SJSA1 (cell line): Measurements from ENCODE around the gene CELF3. TPM values are rescaled to one million over a fixed set of nuclear protein-coding genes. Genes with fewer than 3 reads are reported as not detected.

Experiments used
- DNase-seq, 2 experiments: peaks; one replicate each; pipeline ENCODE4 v3.0.0-alpha.2; 2015 to 2020; ENCODE audit warnings: low spot score in 2 of 2, low read depth in 1 of 2
- H3K27ac ChIP-seq: fragments of 250-450 bp; sonication (Bioruptor Pico); 2 replicates; pipeline ENCODE4 v1.5.1; 2020; ENCODE audit warnings: mild to moderate bottlenecking, moderate library complexity
- H3K27me3 ChIP-seq: fragments of 250-450 bp; sonication (Bioruptor Pico); replicated peaks from 2 replicates; pipeline ENCODE4 v1.5.1; 2020; ENCODE audit warnings: mild to moderate bottlenecking, moderate library complexity
- H3K36me3 ChIP-seq: fragments of 250-450 bp; sonication (Bioruptor Pico); 2 replicates; pipeline ENCODE4 v1.5.1; 2020; ENCODE audit warnings: mild to moderate bottlenecking
- H3K4me1 ChIP-seq: fragments of 250-450 bp; sonication (Bioruptor Pico); replicated peaks from 2 replicates; pipeline ENCODE4 v1.6.1; 2021; ENCODE audit warnings: mild to moderate bottlenecking
- H3K4me3 ChIP-seq: fragments of 250-450 bp; sonication (Bioruptor Pico); 2 replicates; pipeline ENCODE4 v1.5.1; 2020; ENCODE audit warnings: mild to moderate bottlenecking
- H3K9me3 ChIP-seq: fragments of 250-450 bp; sonication (Bioruptor Pico); replicated peaks from 2 replicates; pipeline ENCODE4 v1.5.1; 2020; ENCODE audit warnings: mild to moderate bottlenecking
- total RNA-seq: library from RNA; depleted of rRNA; stranded (reverse); fragments of >200 nt; shearing (Covaris generic); gene quantifications from 2 replicates; pipeline ENCODE4 v1.2.3, GENCODE V29; 2014

The CELF3 gene
- total RNA-seq, 1 experiment from 2014 or later = not detected

DNA sequence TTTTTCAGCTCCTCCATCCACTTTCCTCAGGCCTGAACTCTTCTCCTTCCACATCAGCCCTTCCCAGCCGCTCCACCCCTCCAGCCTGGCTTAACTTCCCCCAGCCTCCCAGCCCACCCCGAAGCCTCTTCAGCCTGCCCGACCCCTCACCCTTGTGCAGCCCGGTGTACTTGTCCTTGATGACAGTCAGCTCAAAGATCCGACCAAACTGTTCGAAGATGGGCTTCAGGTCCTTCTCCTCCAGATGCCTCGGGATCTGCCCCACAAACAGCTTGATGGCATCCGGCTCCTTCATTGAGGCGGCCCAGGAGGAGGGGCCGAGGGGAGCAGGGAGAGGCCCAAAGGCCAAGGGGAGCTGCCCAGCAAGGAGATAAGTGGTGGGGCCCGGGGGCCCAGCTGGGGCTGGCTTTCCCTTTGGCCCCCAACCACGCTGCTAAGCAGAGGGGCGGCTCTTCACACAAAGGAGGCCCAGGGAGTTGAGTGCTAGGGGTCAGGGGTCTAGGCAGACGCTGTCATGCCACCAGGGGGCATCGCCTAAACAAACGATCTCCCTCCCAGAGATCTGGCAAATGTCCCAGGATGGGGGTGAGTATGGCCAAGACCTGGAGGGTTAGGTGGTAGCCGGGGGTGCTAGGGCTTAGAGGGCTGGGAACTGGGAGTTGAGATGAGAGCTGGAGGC, 738 bp downstream of the CELF3 start:
- Histone ChIP-seq H3K27ac (no peak overlapping the region), H3K27me3 (peaks cover 29% of the 10 kb centered on the region), H3K9me3 (no peaks in the 10 kb centered on the region; the same call in 1 of the 2 replicates), H3K36me3 (no peaks in the 10 kb centered on the region), H3K4me1 (no peaks in the 10 kb centered on the region), H3K4me3 (no peak overlapping the region)
- no peak for DNase-seq

DNA sequence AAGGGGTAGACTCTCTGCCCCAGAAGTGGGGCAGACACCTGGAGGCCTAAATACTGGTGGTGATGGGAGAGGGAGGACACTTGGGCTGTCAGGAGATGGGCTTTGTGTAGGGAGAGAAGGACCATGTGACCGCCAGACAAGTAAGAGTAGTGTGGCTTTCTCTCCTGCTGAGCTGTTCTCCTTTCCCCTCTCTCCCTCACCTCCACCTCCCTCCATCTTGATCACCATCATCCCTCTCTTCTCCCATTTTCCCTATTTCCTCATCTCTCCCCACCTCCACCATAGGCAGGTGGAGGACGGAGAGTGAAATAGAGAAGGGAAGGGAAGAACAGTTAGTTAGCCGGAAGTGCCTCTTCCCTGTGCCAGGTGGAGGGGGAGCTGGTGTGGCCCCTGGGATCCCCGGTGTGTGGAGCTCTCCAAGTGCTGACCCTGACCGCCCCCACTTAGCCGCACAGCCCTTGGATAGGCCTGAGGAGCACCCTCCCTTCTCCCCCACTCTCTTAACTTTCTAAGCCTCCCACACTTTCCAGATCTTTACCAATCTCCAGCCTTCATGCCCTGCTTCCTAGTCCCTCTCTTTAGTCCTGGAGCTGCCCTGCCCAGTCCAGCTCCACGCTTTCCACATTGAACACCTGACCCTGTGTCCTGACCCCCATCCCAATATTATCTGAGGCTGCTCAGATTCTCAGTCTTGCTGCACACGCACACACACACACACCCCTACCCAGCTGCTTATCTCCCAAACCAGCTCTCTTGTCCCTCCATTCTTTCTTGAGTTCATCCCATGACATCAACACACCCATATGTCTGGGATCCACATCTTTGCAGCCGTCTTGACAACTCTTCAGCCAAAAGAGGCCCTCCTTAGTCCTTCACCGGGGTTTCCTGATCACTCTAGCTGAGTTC, 1.5 kb downstream of the CELF3 start:
- Histone ChIP-seq H3K27ac (no peak overlapping the region), H3K4me3 (no peak overlapping the region), H3K4me1 (no peaks in the 10 kb centered on the region), H3K27me3 (peaks cover 29% of the 10 kb centered on the region), H3K36me3 (no peaks in the 10 kb centered on the region), H3K9me3 (no peaks in the 10 kb centered on the region; the same call in 1 of the 2 replicates)
- no peak for DNase-seq

DNA sequence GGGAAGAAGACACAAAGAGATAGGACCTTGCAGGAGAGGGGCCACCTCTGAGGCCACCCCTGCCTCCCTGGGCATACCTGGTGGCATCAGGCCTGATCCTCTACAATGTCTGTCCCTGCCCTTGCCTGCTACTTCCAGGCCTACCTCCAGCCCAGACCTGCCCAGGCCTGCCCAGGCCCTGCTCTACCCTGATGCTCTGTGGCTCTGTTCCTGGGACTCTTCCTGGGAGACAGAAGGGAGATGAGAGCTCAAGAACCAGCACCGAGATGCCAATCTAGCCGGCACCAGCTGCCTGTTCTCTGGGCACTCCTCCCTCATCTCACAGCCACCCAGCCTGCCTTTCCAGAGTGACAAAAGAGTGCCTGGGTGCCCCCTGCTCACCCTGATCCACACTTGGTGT, 2.7 kb downstream of the CELF3 start:
- no peaks in the 10 kb centered on the region for H3K36me3 ChIP-seq
- H3K9me3 ChIP-seq = no peaks in the 10 kb centered on the region
- no peaks in the 10 kb centered on the region for H3K4me1 ChIP-seq
- no peak overlapping the region for H3K4me3 ChIP-seq
- H3K27me3 ChIP-seq = peaks cover 22% of the 10 kb centered on the region
- H3K27ac ChIP-seq = no peak overlapping the region
- no peak for DNase-seq

DNA sequence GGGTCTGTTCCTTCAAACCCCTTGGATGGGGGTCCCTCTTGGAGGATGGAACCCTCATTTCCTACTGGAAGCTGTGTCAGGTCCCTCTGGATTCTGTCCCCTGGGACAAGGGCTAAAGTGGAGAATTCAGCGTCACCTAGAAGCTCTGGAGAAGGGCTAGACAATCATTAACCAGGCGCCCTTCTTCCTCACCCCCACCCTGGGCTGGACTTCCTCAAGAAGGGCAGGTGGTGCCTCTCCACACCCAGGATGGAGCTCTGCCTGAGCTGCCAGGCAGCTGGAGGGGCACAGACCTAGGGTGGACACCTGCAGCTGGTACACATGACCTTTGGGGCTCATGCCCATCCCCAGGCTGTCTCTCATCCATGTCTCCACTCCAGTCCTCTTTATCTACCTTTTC, 3.6 kb downstream of the CELF3 start:
- Histone ChIP-seq H3K27me3 (peaks cover 22% of the 10 kb centered on the region), H3K4me1 (no peaks in the 10 kb centered on the region), H3K9me3 (no peaks in the 10 kb centered on the region), H3K4me3 (no peak overlapping the region), H3K27ac (no peak overlapping the region), H3K36me3 (no peaks in the 10 kb centered on the region)
- no peak for DNase-seq

DNA sequence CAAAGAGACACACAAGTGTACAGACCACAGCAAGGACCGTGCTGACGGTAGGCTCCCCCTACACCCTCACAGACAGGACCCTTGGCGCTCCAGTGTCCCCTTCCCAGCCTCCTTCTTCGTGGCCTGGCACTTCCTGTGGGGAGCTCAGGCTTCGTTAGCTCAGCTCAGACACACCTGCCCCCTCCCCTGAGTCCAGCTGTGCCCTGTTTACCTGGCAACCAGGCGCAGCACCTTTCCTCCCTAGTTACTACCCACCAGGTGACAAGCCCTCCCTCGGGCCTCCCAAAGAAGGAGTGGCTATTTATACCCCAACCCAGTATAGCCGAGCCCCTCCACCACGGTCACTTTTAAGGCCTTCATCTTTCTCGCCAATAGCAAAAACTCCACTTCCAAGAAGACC, 4.7 kb downstream of the CELF3 start:
- Histone ChIP-seq H3K4me3 (no peak overlapping the region), H3K36me3 (no peaks in the 10 kb centered on the region), H3K27ac (no peak overlapping the region), H3K9me3 (no peaks in the 10 kb centered on the region), H3K4me1 (no peaks in the 10 kb centered on the region), H3K27me3 (peaks cover 11% of the 10 kb centered on the region)
- DNase-seq = no peak

DNA sequence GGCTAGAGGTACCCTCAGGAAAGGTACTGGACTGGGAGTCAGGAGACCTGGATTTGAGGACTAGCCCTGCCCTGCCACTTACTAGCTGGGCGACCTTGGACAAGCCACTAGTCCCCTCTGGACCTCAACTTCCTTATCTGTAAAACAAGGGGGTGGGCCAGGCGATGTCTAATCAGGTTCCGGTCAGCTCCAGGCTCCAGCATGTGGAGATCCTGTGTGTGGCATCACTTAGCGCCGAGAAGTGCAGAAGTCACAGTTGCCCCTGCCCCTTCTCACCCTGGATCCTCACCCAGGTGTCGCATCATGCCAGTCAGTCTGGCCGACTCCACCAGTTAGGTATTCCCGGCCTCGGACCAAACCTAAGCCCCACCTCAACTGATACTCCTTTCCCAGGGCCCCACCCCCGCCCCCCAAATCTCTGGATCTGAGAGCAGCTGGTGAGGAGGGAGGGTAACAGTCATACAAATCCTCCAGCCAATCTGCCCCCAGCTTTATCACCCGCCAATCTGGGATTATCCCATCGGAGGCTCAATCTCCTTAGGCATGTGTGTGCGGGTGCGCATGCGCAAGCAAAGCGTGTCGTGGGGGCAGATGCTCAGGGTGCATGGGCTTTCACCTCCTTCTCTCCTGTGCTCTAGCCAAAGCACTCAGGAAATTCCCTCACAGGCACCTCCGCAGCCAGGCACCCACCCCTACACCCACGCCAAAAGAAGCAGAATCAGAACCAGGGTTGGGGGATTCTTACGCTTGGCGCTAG, 5.4 kb downstream of the CELF3 start:
- Histone ChIP-seq H3K9me3 (no peaks in the 10 kb centered on the region), H3K27ac (no peak overlapping the region), H3K4me3 (no peak overlapping the region), H3K27me3 (0 out of 2 replicates have a peak, but pooled peaks cover 7% of the 10 kb centered on the region), H3K4me1 (no peaks in the 10 kb centered on the region), H3K36me3 (no peaks in the 10 kb centered on the region)
- DNase-seq = no peak

DNA sequence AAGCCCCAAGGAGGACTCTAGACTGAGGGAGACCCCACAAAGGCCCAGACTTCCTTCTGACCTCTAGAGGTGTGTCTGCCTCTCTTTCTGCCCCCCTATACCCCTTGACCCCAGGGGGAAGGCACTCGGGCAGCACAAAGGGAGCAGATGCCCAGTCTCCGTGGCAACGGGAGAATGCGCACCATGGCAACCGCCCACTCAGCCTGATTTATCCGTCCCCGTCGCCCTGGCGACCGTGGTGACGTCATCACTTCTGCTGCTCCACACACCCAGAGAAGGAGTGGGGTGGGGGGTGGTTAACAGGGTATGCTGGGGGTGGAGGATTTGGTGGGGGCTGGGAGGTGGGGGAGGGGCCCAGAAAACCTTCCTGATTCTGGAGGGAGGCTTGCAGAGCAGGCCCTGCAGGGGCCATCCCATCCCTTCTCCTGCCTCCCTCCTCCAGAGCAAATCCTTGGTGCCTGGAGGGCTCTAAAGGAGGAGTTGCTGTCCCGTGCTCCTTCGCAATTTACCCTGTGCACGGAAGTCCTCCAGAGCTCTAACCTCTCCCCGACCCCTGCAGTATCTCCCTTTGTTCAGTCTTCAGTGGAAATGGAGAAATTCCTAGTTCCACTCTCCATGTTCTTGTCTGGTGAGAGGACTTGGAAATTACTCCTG, 6.3 kb downstream of the CELF3 start:
- no peak for DNase-seq
- Histone ChIP-seq H3K27ac (no peak overlapping the region), H3K36me3 (no peaks in the 10 kb centered on the region), H3K4me1 (no peaks in the 10 kb centered on the region), H3K27me3 (0 out of 2 replicates have a peak, but pooled peaks cover 2% of the 10 kb centered on the region), H3K4me3 (no peak overlapping the region), H3K9me3 (no peaks in the 10 kb centered on the region)

DNA sequence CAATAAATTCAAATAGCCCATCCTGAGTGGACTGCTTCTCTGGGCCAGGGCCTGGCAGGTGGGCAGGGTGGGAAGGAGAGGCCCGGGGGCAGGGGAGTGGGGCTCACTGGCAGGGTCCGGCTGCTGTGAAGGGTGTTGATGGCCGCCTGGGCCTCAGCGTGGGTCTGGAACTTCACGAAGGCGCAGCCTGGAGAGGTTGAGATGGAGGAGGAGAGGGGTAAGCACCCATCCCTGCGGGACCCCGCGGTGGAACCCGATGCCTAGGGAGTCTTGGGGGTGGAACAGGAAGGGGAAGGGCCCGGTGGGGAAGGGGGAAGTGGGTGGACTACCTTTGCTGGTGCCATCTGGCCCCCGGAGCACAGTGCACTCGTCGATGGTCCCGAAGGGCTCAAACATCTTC, 7.7 kb downstream of the CELF3 start:
- no peaks in the 10 kb centered on the region for H3K27me3 ChIP-seq
- no peaks in the 10 kb centered on the region for H3K36me3 ChIP-seq
- H3K4me3 ChIP-seq = no peak overlapping the region
- no peaks in the 10 kb centered on the region for H3K4me1 ChIP-seq
- H3K9me3 ChIP-seq = no peaks in the 10 kb centered on the region
- H3K27ac ChIP-seq = no peak overlapping the region
- no peak for DNase-seq

DNA sequence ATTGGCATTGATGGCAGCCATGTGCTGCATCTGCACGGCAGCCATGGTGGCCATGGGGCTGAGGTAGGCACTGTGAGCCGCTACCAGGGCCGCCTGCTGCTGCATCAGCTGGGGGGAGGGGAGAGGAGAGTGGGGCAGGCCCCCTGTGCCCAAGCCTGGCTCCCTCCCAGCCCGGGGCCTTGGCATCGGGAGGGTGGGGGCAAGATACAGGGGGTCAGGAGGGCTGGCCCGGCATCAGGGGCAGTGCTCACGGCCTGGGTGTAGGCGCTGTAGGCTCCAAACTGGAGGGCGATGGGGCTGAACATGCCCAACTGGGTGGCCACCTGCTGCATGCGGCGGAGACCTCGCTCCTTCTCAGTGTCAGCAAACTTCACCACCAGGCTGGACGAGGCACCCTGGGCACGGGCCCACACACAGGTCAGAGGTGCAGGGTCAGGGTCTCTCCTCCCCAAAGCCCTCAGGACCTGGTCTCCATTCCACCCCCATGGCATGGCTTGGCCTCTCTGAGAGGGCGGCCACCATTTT, 9.0 kb downstream of the CELF3 start:
- H3K4me1 ChIP-seq = no peaks in the 10 kb centered on the region
- no peaks in the 10 kb centered on the region for H3K27me3 ChIP-seq
- no peaks in the 10 kb centered on the region for H3K36me3 ChIP-seq
- H3K9me3 ChIP-seq = no peaks in the 10 kb centered on the region
- no peak overlapping the region for H3K27ac ChIP-seq
- no peak overlapping the region for H3K4me3 ChIP-seq
- no peak for DNase-seq

DNA sequence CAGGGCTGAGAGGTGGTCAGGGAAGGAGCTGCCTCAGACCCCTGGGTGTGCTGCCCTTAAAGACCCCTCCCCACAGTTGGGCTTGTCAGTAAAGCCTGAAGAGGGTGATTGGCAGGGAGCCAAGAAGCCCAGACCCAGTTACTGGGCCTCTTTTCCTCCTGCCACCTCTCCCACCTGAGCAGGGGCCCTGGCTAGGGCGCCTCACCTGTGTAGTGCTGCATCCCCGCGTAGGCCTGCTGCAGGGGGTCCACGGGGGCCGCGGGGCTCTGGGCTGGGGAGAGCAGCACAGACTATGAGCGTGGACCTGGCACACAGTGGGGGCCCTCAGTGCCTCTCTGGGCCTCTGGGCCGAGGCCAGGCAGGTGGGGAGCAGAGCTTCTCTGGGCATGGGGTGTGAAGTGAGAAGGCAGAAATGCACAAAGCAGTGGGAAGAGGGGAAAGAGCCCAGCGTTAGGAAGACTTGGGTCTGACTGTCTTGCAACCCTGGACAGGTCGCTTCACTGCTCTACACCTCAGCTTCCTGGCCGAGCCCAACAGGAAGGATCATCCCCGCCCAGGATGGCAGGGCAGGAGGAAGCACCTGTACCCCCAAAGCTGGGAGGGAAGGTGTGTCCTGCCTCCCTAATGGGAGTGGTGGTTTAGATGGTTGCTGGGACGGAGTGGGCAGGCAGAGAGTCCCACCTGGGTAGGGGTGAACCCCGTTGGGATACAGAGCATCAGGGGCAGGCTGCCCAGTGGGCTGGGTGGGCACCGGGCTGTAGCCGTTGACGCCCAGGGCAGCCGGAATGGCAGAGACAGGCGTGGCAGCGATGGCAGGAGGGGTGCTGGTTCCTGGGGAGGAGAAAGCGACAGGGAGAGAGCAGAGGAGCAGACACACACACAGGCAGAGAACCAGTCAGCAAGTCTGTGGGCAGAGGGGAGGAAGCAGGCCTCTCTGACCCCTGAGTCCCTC, 9.9 kb downstream of the CELF3 start:
- Histone ChIP-seq H3K27me3 (no peaks in the 10 kb centered on the region), H3K4me1 (no peaks in the 10 kb centered on the region), H3K36me3 (no peaks in the 10 kb centered on the region), H3K9me3 (no peaks in the 10 kb centered on the region), H3K4me3 (no peak overlapping the region), H3K27ac (no peak overlapping the region)
- no peak for DNase-seq

DNA sequence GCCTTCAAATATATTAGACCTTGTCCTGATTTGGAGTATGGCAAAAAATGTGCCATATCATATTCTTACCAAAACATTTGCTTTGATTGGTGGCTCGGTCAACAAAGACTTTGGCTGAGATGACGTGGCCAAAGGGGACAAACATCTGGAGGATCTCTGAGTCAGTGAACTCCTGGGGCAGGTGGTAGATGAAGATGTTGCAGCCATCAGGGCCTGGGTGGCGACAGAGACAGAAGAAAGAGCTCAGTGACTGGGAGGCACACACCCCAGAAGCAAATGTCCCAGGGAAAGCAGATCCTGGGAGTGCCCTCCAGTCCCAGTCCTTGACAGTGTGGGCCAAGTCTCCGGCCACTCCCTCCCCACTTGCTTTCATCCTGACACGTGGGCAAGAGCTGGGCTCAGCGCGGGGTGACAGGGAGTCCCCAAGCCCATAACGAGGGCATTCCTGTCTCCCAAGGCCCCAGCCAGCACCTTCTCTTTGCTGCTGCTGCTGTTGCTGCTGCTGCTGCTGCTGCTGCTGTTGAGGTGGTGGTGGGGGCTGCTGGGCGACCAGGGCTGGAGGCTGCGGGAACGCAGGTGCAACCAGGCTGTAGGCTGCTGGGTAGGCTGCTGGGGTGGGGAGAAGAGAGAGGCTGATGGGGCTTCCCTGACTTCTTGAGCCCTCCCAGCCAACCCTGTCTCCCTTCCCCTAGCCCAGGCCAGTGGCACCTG, 10.7 kb downstream of the CELF3 start:
- Histone ChIP-seq H3K27me3 (no peaks in the 10 kb centered on the region), H3K4me3 (no peak overlapping the region), H3K36me3 (no peaks in the 10 kb centered on the region), H3K9me3 (no peaks in the 10 kb centered on the region), H3K27ac (no peak overlapping the region), H3K4me1 (no peaks in the 10 kb centered on the region)
- no peak for DNase-seq

DNA sequence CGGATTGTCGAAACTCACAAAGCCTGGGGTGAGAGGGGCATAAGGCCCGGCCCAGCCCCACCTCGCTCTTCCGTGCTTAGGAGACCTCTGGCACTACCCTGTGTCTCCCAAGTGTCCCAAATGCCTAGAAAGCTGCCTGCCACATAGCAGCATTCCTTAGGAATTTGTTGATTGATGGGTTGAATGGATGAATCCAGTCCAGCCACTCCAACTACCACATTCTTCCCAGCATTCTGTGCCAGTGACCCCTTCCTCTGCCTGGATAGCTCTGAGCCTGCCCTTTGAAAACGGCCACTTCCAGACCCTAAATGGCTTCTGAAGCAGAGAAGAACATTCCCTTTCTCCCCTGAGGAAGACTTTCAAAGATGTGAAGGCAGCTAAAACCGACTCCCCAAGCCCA, 11.5 kb downstream of the CELF3 start:
- Histone ChIP-seq H3K4me3 (no peak overlapping the region), H3K4me1 (no peaks in the 10 kb centered on the region), H3K36me3 (peaks cover 3% of the 10 kb centered on the region; the same call in 1 of the 2 replicates), H3K27ac (no peak overlapping the region), H3K9me3 (no peaks in the 10 kb centered on the region), H3K27me3 (no peaks in the 10 kb centered on the region)
- DNase-seq = no peak
